ENCODE results near the gene C10orf90. TPM values are rescaled to one million over a fixed set of nuclear protein-coding genes. Genes with fewer than 3 reads are reported as not detected.

C10orf90 gene
- total RNA-seq, 1 donor from 2014 or later: 0.41 TPM

DNA sequence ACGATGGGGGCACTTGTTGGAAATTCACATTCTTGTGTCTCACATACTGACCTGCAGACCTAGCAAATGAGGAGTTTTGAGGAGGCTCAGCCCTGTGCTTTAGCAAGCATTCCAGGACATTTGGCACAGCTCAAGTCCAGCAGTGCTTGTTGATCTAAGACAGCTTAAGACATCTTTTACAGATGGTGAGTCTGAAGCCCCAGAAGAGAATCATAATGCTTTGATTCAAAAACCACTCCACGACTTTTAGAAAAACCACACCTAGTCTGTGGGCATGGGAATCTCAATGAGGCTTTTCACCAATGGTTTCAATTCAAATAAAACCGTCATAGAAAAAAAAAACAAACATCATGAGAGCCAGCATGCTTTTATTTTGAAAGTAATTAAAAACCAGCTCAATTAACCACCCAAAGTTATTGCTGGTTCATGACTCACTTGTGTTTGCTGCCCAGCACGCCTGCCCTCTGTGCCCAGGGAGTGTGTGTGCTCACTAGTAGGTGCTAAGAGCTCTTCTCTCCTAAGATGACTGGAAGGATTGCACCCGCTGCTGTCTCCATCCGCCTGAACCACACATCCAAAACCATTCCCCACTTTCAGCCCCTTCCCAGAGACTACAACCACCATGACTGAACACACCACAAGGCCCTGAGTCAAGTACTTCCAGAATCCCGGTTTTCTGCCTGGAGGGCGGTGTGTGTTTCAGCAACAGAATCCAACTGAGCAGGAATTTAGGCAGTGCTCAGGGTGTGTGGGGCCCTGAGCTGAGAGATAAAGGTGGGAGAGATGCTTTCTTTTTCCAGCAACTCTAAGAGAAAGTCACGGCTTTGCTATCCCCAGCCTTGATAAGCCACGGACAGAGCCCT lies 152.0 kb downstream of the C10orf90 start:
- no peak for DNase-seq (ENCODE audit: low spot score in 2 of 2)
- no peak for FAIRE-seq

DNA sequence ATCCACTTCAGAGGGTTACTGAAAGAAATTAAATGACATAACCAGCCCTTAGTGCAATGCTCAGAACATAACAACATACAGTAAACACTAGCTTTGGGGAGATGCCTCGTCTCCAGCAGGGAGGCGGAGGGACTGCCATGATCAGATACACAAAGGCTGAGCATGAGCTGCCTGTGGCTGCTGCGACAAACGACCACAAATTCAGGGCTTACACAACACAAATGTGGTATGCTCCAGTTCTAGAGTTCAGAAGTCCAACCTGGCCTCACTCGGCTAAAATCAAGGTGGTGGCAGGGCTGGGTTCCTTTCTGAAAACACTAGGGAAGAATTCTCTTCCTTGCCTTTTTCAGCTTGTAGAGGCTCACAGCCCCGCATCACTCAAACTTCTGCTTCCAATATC lies 154.0 kb downstream of the C10orf90 start:
- no peak for DNase-seq (ENCODE audit: low spot score in 2 of 2)
- FAIRE-seq: no peak

DNA sequence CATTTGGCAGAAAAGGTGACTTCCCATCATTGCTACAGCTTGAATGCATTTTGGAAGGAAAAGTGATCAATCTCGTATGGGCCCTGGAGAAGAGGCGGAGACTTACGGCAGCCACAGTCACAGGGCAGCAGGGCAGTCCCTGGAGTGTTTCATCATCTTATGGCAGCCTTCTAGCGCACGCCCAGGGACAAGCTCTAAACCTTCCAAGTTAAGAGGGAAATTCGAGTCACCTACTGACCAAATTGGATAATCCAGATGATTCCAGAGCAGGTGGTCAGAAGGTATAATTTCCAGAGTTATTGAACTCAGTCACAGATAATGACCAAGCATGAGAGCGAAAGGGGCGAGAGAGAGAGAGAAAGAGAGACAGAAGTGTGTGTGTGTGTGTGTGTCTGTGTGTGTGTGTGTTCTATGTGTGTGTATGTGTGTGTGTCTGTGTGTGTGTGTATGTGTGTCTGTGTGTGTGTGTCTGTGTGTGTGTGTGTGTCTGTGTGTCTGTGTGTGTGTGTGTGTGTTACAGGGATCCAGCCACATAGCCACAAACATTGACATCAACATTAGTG lies 158.5 kb downstream of the C10orf90 start:
- no peak for DNase-seq (ENCODE audit: low spot score in 2 of 2)
- FAIRE-seq: no peak

DNA sequence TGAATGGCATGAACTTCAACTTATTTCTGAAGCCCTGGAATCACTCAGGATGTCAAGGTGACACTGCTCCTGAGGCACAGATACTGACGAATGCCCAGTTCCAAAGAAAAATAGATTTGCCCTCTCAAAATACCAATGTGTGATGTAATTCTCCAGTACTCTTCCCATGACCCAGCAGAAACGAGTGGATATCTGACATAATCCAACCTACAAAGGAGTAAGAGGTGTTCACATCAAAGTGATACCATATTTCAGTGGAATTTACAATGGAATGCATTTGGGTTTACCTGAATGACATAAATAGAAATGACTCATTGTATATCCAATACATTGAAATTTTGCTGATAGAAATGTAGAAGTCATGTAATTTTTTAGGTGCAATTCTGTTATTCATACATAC lies 161.3 kb downstream of the C10orf90 start:
- FAIRE-seq (no peak), DNase-seq (ENCODE audit: low spot score in 2 of 2) (no peak)

DNA sequence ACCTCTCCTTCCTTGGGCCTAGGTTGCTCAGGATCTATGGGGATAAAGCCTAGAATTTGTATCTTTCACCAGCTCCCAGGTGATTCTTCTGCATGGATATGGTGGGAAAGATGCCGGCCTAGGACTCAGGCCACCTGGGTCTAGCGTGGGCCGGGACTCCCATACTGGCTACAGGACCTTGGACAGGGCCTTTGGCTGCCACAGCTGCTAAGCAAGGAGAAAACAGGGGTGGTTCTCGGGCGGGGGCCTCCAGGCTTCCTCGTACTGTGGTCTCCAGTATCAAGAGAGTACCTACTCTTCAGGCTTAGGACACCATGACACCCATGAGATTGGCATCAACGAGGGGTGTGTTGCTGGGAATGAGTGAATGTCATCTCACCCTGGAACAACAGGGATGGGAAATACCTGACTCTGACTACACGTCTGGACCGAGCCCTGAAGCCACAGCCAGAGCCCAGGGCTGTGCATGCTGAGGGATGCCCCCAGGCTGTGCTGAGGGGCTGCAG lies 161.9 kb downstream of the C10orf90 start:
- no peak for FAIRE-seq
- no peak for DNase-seq (ENCODE audit: low spot score in 2 of 2)

DNA sequence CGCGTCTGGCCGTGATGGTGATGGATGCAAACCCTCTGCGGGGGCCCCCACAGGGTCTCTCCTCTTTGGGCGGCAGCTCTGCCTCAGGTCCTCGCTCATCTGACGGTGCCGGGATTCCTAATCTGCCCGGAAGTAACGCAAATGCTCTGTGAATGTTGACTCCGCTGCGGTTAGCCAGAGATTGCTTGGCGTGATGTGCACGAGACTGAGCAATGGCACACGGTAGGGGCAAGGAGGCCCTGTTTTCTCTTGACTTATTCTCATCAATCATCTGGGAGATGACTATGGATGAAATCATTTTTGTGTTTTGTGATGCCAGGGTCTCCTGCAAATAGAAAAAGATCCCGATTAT lies 165.8 kb downstream of the C10orf90 start:
- FAIRE-seq (no peak), DNase-seq (ENCODE audit: low spot score in 2 of 2) (no peak)

DNA sequence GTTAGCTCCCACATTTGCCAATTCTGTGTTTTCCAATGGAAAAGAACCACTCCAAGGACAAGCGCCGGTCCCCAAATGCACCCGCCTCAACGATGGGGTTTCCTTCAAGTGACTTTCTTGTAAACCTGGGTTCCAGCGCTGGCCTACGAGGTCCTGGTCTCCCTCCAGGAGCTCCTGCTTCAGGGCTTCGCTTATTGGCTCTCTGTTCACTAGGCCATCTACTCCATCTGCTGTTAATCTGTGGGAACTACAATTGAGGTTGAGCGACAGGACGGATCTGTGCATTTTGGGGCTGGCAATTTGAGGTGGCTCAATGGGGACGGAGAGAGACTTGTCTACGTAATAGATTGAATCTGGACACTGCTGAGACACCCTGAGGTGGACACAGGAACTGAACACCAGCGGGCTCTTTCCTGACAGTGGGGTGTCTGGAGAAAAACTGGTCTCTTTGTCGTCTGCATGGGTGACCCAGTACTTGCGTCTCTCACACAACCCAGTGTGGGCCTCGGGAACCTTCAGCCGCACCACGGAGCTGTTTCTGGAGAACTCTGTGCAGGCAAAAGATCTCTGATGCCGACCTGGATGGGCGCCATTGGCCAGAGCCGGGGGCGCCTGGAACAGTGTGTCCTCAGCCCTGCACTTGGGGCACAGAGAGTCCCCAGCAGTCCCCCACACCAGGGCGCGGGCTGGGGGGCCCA lies 166.3 kb downstream of the C10orf90 start:
- DNase-seq (ENCODE audit: low spot score in 2 of 2) (peak; percentile 45 to 53), FAIRE-seq (no peak)

DNA sequence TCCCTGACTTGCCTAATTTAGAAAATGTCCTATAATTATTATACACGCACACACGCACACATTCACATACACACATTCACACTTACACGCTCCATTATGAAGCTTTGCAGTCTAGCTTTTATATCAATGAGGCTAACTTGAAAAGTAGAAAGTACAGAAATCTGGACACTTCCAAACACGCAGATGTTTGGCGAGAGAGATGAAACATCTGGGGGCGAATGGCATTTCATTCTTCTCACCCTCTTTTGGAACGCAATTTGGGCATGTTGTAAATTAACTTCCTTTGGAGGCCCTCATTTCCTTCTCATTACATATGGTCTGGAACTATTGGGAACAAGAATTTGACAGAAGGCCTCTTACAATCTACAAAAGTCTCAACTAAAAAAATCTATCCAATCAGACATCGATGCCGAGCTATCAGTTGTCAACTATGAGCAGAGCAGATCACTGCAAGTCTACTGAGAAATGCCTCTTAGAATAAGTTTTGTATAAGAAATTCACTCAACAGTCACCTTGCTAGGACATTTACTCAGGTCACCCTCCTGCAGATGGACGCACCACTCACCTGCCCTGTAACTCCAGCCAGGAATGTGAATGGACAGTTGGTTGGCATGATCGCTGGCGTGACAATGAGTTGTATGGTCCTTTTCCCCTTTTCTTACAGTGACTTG lies 167.0 kb downstream of the C10orf90 start:
- DNase-seq (ENCODE audit: low spot score in 2 of 2): no peak
- no peak for FAIRE-seq

DNA sequence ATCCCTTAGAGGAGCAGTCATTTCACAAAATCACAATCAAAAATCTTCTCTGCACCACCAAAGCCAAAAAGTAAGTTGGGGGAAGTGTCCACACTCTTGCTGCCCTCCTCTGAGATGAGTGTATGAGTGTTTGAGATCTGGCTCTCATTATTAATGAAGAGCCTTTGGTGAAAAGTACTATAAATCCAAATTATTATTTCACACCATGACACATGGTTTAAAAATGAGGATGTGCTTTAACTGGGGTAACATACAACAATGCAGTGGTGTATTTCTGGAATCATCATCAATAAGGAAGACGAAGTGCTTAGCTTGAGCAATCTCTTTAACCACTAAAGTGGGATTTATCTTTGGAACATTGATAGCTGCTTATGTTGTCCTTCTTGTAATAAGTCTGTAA lies 168.1 kb downstream of the C10orf90 start:
- FAIRE-seq: no peak

DNA sequence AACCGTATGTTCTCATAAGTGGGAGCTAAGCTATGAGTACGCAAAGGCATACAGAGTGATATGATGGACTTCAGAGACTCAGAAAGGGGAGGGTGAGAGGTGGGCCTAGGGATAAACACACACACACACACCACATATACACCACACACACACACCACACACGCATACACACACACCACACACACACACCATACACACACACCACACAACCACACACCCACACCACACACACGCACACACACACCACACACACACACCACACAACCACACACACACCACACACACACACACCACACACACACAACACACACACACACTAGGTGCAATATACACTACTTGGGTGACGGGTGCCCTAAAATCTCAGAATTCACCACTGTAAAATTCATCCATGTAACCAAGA lies 168.7 kb downstream of the C10orf90 start:
- DNase-seq (ENCODE audit: low spot score in 2 of 2): no peak
- no peak for FAIRE-seq

More for the DNA sequence above, 168.1 kb downstream of the C10orf90 start:
- no peak for DNase-seq (ENCODE audit: low spot score in 2 of 2)

DNA sequence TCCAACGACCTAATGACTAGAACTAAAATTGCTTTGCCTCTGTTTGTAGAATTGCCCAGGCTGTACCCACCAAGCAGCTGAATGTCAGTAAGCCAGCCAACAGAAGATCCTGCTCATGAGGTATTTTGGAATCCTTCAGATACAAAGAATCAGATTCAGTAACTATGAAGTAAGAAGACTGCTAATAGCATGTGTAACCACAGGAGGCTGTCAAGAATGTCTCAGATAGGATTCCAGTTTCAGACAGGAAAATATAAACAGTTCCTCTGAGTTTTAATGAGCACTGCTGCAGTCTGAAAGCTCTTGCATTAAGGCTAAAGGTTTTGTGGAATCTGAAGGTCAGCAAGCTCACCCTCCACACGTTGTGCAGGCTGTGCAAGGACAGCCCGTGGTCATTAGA lies 169.6 kb downstream of the C10orf90 start:
- no peak for DNase-seq (ENCODE audit: low spot score in 2 of 2)
- FAIRE-seq: no peak

DNA sequence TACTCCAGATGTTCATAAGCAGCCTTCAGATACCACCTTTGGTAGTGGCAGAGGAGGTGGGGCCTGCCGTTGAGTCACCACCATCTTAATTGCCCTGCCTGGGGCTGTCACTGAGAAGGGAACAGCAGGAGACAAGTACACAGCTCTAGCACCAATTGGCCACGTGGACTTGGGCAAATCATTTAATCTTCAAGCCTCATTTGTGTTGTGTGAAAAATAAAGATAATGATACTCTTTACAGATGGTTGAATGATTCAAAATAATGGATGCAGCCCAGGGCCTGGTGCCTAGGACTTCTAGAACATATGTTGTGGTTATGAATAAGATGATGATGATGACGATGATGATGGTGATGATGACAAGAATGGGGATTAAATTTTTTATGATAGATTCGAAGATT lies 170.3 kb downstream of the C10orf90 start:
- DNase-seq (ENCODE audit: low spot score in 2 of 2) (no peak), FAIRE-seq (no peak)

DNA sequence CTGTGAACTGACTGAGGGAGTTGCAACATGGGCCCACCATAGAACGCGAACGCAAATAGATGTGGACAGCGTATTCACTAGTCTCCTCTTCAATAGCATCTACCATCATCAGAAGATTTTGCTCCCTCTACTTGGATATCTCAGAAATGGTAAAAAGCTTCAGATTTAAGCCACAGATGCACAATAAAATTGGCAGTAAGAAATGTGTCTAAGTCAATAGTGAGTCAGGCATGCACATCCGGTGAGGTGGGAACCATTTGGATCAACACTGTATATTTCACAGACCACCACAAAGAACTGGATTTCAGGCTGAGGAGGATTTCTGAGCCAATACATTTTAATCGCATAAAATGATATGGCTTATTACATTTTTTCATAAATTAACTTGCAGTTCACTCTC lies 170.7 kb downstream of the C10orf90 start:
- FAIRE-seq (no peak), DNase-seq (ENCODE audit: low spot score in 2 of 2) (no peak)

DNA sequence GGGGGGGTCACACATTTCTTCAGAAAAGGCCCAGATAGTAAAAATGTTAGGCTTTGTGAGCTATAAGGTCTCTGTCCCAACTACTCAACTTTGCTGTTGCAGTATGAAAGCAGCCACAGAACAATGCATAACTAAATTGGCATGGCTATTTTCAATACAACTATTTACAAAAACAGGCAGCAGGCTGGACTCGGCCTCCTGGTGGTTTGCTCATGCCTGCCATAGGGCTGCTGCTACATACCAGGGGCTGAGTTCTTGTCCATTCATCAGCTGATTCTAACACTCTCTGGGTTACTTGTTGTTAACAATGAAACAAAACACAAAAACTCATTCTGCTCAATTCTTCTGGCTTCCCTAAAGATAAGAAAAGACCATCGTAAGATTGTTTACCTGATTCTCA lies 172.8 kb downstream of the C10orf90 start:
- no peak for FAIRE-seq
- DNase-seq (ENCODE audit: low spot score in 2 of 2): no peak

DNA sequence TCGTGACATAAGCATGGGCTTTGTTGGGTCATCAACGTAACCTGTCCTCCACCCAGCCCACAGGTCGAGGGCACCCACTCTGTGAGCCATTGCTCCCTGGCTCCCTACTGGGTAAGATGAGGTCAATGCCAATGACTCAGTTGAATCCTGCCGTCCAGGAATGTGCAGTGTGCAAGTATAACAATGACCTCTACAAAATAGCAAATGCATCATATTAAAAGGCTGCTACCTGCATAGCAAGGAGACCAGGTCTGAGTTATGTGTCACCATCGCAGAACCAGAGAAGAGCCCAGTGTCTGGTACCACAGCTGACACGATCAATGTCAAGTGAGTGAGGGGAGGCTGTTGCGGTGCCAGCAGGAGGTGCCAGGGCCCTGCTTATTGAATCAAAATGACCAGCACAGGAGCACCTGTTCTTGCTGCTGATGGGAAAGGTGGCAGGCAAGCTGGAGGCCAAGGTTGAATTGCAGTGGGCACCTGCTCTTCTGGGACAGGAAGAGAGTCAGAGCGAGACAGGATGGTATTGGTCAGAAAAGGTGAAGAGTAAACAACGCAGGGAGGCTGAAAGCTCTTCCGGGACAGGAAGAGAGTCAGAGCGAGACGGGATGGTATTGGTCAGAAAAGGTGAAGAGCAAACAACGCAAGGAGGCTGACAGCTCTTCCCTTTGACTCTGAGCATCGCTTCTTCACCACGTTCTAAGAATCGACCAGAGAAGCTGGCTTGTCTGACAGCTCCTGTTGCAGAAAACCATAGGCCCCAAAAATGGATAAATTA lies 173.5 kb downstream of the C10orf90 start:
- DNase-seq (ENCODE audit: low spot score in 2 of 2) (no peak), FAIRE-seq (no peak)

DNA sequence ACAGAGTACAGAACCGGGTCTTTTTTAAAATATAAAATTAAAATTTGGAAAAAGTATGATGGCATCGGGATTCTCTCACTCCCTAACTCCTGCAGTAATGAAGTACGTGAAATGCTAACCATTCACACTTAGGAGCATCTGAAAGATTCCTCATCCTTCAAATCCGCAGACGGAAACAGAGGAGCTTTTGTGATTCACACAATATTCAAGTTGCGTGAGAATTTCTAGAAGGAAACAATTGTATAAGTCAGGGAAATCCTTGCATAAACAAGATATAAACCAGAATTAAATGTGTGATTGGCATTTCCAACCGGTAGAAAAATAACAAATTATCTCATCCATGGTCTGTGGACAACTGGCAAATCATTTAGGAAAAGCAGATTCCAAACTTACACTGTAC lies 179.0 kb downstream of the C10orf90 start:
- DNase-seq (ENCODE audit: low spot score in 2 of 2) (no peak), FAIRE-seq (no peak)

DNA sequence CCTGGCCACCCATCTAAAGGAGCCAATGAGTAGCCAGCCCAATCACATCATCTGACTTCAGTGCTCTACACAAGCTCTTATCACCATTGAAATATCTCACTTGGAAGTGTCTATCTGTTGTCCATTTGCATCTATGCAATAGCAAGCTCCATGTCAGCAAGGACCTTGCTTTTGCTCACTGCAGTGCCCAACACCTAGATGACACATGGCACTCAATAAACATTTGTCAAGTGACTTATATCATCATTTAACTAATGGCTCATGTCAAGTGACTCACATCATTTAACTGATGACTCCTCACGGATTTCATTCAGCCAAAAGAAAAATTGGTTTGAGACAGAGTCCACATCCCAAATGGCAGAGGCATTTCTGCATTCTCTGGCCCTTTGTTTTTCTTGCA lies 189.3 kb downstream of the C10orf90 start:
- DNase-seq (ENCODE audit: low spot score in 2 of 2) (no peak), FAIRE-seq (no peak)

DNA sequence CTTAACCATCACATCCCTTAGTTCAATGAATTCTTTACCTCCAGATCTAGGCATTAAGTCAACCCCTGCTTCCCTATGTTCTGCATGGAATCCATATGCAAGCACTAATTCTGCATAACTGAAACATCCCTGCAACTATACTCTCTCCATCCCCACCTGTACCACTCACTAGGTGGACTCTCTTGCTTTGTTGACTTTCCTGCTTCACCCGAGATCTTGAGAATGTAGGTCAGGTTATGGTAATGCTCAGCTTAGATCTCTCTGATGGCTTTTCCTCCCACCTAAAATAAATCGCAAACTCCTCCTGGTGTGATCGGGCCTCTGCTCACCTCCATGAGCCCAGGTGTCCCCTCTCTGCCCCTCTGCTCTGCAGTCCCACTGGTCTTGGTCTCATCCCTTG lies 189.8 kb downstream of the C10orf90 start:
- FAIRE-seq (no peak), DNase-seq (ENCODE audit: low spot score in 2 of 2) (no peak)

DNA sequence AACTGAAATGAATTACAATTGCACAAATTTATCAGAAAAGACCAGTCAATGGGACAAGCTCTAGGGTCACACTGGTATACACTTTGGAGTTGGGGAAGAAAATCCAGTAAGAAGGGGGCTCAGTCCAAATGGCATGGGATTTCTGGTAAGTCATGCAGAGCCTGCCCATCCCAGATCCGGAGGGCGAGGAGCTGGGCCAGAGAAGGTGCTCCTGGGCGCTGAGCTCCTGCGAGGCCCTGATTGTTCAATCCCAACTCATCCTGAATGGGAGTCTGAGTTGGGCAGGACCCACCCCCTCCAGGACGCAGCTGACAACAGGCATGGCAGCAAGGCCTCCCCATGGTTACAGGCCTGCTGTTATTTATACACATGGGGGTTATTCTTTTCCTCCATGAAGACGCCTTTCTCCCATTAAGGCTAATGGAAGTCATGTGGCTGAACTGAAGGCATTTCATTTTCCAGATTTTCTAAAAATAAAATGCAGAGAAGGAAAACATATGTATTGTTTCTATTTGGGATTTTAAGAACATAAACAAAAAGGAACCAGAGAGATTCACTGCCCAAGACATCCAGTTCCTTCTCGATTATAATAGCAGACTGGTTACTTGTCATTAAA lies 191.1 kb downstream of the C10orf90 start:
- DNase-seq (ENCODE audit: low spot score in 2 of 2) (no peak), FAIRE-seq (no peak)

DNA sequence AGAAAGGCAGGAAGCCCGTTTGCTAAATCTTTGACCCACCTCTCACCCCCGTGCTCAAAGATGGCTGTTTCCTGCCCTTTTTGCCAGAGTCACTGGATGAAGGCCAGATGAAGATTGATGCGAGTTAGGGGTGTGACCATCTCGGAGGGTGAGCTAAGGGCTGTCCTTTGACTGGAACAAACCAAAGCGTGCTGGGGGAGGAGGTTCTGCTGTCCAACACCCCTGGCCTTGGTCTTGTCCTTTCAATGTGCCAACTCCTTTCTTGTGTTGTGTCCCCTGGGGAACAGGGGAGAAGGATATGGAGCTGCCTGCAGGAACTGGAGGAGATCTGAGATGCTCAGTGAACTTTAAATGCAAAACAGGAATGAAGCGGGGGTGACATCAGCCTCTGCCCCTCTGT lies 191.9 kb downstream of the C10orf90 start:
- FAIRE-seq (no peak), DNase-seq (ENCODE audit: low spot score in 2 of 2) (no peak)
